ENCODE data around the gene OTUD7B. TPM values are rescaled to one million over a fixed set of nuclear protein-coding genes. Genes with fewer than 3 reads are reported as not detected.

The OTUD7B gene
- total RNA-seq, 1 donor, result 18.5 TPM

- DNase-seq (ENCODE audit: insufficient read length, low spot score, missing footprints), result no peak
- H2AFZ ChIP-seq (ENCODE audit: low read length), result no peak overlapping the region
Measured at GRCh38 chr1:149916898-149917252, 93.7 kb downstream of the OTUD7B start.

GRCh38 chr1:149916193-149916897 is 94.2 kb downstream of the OTUD7B start:
- Histone ChIP-seq H3K4me1 (ENCODE audit: insufficient read depth, low read length) (peaks cover 8% of the 10 kb centered on the region), H3K79me2 (ENCODE audit: insufficient read depth, low read length) (peaks cover 9% of the 10 kb centered on the region), H4K20me1 (ENCODE audit: insufficient read depth, low read length) (no peaks in the 10 kb centered on the region), H3K9me3 (ENCODE audit: low read depth, low read length) (no peaks in the 10 kb centered on the region), H3K27ac (ENCODE audit: low read depth, low read length) (no peak overlapping the region), H2AFZ (ENCODE audit: low read length) (no peak overlapping the region), H3K4me2 (ENCODE audit: insufficient read depth, low read length) (peak overlapping the region; percentile 83), H3K36me3 (ENCODE audit: insufficient read depth, low read length) (peaks cover 2% of the 10 kb centered on the region), H3K4me3 (ENCODE audit: insufficient read depth, low read length) (peak overlapping the region; percentile 79), H3K27me3 (ENCODE audit: insufficient read depth, low read length) (no peaks in the 10 kb centered on the region)
- no peak for DNase-seq (ENCODE audit: insufficient read length, low spot score, missing footprints)
- TF ChIP-seq CTCF (IDR thresholded peaks at IDR 0.05; ENCODE audit: extremely low read depth, low read depth, low read length), result no peak

More at GRCh38 chr1:149916898-149917252, 93.7 kb downstream of the OTUD7B start:
- H4K20me1 ChIP-seq (ENCODE audit: insufficient read depth, low read length), result no peaks in the 10 kb centered on the region
- peaks cover 4% of the 10 kb centered on the region for H3K36me3 ChIP-seq (ENCODE audit: insufficient read depth, low read length)
- peak overlapping the region; percentile 79 for H3K4me3 ChIP-seq (ENCODE audit: insufficient read depth, low read length)
- no peaks in the 10 kb centered on the region for H3K9me3 ChIP-seq (ENCODE audit: low read depth, low read length)
- no peaks in the 10 kb centered on the region for H3K27me3 ChIP-seq (ENCODE audit: insufficient read depth, low read length)
- no peak overlapping the region for H3K27ac ChIP-seq (ENCODE audit: low read depth, low read length)
- peak overlapping the region; percentile 83 for H3K4me2 ChIP-seq (ENCODE audit: insufficient read depth, low read length)
- peaks cover 8% of the 10 kb centered on the region for H3K4me1 ChIP-seq (ENCODE audit: insufficient read depth, low read length)
- H3K79me2 ChIP-seq (ENCODE audit: insufficient read depth, low read length), result peaks cover 9% of the 10 kb centered on the region
- no peak for TF ChIP-seq CTCF (IDR thresholded peaks at IDR 0.05; ENCODE audit: extremely low read depth, low read depth, low read length)

GRCh38 chr1:149915429-149916192 is 94.9 kb downstream of the OTUD7B start:
- Histone ChIP-seq H3K27ac (ENCODE audit: low read depth, low read length) (no peak overlapping the region), H3K36me3 (ENCODE audit: insufficient read depth, low read length) (peaks cover 4% of the 10 kb centered on the region), H3K9me3 (ENCODE audit: low read depth, low read length) (no peaks in the 10 kb centered on the region), H4K20me1 (ENCODE audit: insufficient read depth, low read length) (no peaks in the 10 kb centered on the region), H3K4me3 (ENCODE audit: insufficient read depth, low read length) (no peak overlapping the region), H3K4me2 (ENCODE audit: insufficient read depth, low read length) (no peak overlapping the region), H3K79me2 (ENCODE audit: insufficient read depth, low read length) (peaks cover 9% of the 10 kb centered on the region), H2AFZ (ENCODE audit: low read length) (no peak overlapping the region), H3K27me3 (ENCODE audit: insufficient read depth, low read length) (no peaks in the 10 kb centered on the region), H3K4me1 (ENCODE audit: insufficient read depth, low read length) (peaks cover 8% of the 10 kb centered on the region)
- no peak for TF ChIP-seq CTCF (IDR thresholded peaks at IDR 0.05; ENCODE audit: extremely low read depth, low read depth, low read length)
- no peak for DNase-seq (ENCODE audit: insufficient read length, low spot score, missing footprints)

- Histone ChIP-seq H3K9me3 (ENCODE audit: low read depth, low read length) (no peaks in the 10 kb centered on the region), H4K20me1 (ENCODE audit: insufficient read depth, low read length) (no peaks in the 10 kb centered on the region), H3K4me2 (ENCODE audit: insufficient read depth, low read length) (no peak overlapping the region), H3K4me1 (ENCODE audit: insufficient read depth, low read length) (peaks cover 8% of the 10 kb centered on the region), H3K4me3 (ENCODE audit: insufficient read depth, low read length) (no peak overlapping the region), H3K27me3 (ENCODE audit: insufficient read depth, low read length) (no peaks in the 10 kb centered on the region), H3K27ac (ENCODE audit: low read depth, low read length) (no peak overlapping the region), H3K79me2 (ENCODE audit: insufficient read depth, low read length) (peaks cover 9% of the 10 kb centered on the region), H2AFZ (ENCODE audit: low read length) (no peak overlapping the region), H3K36me3 (ENCODE audit: insufficient read depth, low read length) (peaks cover 10% of the 10 kb centered on the region)
- DNase-seq (ENCODE audit: insufficient read length, low spot score, missing footprints), result no peak
- no peak for TF ChIP-seq CTCF (IDR thresholded peaks at IDR 0.05; ENCODE audit: extremely low read depth, low read depth, low read length)
Measured at GRCh38 chr1:149914545-149914944, 96.0 kb downstream of the OTUD7B start.
